NCI-H82 (cell line): ENCODE data around the gene BCAT1.
"Not testable (repeated sequence)": the region's sequence is repeated elsewhere in the genome, so short reads cannot be mapped to it uniquely, and the experiment has no call there.

Source experiments
- DNase-seq: peaks from one replicate; lab custom pipeline; 2025; lab: John Stamatoyannopoulos, UW

BCAT1 gene

DNA sequence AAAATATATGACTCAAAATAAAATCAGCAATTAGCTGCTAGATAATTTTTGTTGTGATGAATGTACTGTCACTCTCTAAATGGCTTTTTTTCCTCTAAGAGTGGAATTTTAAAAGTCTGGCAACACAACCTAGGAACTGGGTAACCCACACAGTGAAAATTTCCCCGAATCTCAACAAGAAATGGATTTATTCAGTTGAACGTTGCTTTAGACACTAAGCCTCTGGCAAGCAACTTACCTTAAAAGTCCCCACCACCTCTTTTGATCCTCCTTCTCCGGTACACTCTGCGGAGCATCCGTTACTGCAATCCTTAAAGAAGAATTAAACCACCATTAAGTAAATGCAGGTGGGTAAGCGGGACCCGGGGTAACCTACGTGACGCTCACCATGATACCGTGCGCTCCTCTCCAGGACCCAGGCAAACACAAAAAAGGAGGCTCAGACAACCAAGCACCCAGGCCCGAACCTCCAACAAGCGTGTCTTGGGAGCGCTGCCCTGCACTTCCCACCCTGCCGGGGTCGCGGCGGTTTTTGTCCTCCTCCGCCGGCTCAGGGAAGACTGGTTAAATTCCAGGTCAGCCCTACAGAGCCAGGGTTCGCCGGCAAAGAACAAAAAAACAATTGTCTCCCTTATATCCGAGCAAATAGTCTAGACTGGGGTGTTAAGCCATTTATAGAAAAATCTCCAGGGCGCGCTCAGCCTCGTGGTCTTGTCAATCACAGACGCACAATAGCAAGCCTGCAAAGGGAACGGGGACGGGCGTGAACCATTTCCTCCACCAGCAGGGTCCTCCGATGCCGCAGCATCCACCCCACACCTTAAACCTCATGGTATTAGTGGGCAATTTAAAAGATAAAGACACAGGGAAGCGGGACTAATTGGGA lies 47.1 kb downstream of the BCAT1 start:
- no peak for DNase-seq

DNA sequence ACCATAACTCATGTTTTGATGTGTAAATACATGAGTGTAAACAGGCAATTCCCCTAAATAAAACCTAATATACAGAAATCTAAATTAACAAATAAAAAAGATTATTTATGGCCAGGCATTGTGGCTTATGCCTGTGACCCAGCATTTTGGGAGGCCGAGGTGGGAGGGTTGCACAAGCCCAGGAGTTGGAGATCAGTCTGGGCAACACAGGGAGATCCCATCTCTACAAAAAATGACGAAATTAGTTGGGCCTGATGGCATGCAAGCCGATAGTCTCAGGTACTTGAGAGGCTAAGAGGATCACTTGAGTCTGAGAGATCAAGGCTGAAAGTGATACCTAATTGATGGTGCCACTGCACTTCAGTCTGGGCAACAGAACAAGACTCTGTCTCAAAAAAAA lies 48.7 kb downstream of the BCAT1 start:
- DNase-seq = peak; percentile 20

DNA sequence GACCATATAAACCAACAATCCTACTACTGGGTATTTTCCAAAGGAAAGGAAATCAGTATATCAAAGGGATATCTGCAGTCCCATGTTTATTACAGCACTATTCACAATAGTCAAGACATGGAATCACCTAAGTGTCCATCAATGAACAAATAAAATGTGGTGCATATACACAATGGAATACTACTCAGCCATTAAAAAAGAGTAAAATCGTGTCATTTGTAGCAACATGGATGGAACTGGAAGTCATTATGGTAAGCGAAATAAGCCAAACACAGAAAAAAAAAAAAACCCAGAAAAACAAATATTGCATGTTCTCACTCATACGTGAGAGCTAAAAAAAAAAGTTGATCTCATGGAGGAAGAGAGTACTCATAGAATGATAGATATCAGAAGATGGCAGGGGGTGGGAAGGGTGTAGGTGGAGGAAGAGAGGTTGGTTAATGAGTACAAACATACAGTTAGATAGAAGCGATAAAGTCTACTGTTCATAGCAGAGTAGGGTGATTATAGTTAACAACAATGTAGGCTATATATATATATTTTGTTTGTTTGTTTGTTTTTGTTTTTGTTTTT lies 49.3 kb downstream of the BCAT1 start:
- DNase-seq = no peak

DNA sequence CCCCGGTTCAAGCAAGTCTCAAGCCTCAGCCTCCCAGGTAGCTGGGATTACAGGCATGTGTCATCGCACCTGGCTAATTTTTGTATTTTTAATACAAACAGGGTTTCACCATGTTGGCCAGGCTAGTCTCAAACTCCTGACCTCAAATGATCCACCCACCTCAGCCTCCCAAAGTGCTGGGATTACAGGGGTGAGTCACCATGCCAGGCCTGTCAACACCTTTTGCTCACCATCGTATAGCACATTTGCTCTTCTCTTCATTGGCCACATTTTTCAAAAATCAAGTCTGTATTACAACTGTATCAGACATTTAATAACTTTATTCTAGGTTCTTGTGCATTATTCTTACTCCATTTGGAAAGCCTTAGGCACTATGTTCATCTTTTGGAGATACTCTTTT lies 50.3 kb downstream of the BCAT1 start:
- DNase-seq = no peak

DNA sequence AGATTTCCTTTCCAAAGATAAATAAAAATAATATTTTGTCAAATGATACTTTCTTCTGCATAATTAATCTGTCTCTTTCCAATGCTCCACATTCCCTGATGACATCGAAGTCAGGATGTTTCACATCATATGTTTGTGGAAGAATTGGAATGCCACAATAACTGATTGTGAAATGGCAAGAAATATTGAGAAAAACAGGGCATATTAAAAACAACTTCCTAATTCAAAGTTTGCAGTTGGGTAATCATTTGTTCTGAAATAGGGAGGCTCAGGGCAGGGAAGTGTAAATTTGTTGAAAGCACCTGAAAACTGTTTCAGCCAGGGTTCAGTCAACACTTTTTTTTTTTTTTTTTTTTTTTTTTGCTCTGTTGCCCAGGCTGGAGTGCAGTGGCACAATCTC lies 50.7 kb downstream of the BCAT1 start:
- DNase-seq = no peak

DNA sequence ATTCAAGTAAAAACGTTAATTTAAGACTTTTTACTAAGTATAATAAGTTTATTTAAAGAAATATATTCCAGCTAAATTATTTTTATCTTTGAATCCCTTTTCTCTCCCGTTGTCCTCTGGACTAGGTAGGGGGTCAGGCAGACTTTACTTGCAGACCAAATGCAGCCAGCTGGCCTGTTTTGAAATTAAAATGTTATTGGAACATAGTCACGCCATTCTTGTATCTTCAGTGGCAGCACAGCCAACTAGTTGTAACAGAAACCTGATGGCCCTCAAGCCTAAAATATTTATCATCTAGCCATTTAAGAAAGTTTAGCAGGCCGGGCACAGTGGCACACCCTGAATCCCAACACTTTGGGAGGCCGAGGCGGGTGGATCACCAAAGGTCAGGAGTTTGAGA lies 52.7 kb downstream of the BCAT1 start:
- DNase-seq = no peak

DNA sequence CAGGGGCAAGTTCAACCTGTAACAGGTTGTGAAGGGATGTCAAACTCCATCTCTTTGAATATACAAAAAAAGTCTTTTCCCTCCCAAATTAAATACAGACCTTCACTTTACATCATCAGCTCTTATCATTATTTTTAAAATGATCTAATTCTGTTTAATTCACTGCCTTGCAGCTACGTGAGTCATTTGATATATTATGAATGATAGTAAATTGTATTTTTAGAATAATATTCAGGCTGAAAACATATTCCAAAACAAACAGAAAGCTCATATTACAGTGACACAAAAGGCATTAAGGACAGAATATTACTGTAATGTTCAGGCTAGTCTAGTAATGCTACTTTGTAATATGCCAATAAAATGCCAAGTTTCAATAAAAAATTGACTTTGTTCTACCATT lies 53.3 kb downstream of the BCAT1 start:
- no peak for DNase-seq

DNA sequence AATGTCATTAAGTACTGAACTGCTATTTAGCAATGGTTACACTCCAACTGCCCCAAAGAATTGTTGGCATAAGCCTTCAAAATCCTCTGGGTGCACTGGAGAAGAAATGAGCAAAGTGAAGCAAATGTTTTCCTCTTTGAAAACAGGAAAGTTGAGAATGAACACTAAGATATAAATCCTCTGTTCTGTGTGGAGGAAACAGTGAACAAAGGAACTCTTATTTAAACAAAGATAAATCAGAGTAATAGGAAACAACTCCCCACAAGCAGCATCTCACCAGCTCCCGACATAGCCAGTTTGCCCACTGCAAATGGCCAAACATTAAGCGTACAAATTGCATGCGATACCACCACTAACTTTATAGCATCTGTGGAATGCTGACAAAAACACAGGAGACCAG lies 54.0 kb downstream of the BCAT1 start:
- DNase-seq = no peak

DNA sequence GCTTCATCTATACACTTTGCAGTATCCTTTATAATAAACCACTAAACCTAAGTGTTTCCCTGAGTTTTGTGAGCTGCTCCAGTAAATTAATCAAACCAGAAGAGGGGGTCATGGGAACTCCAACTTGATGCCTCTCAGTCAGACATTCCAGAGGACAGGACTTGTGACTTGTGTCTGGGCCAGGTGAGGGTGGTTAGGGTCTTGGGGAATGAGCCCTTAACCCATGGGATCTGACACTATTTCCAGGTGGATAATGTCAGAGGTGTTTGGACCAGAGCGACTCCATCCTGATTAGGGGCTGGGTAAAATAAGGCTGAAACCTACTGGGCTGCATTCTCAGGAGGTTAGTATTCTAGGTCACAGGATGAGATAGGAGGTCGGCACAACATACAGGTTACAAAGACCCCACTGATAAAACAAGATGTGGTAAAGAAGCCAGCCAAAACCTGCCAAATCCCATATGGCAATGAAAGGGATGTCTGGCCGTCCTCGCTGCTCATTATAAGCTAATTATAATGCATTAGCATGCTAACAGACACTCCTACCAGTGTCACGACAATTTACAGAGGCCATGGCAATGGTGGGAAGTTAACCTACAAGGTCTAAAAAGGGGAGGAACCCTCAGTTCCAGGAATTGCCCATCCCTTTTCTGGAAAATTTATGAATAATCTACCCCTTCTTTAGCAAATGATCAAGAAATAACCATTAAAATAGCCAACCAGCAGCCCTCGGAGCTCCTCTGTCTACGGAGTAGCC lies 58.7 kb downstream of the BCAT1 start:
- no peak for DNase-seq

DNA sequence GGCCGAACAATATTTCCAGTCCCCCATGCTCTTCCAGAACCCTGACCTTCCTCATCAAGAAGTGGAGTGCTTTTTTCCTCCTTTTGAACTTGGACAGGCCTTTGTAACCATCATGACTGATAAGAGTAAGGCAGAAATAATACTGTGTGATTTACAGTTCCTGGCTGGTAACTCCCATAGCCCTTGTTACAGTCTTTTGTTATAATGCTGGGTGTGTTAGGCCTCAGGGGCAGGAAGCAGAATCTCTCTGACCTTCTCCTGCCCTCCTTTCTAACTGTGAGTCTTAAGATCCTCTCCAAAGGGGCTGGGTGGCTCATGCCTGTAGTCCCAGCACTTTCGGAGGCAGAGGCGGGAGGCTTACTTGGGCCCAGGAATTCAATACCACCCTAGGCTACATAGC lies 59.5 kb downstream of the BCAT1 start:
- no peak for DNase-seq

DNA sequence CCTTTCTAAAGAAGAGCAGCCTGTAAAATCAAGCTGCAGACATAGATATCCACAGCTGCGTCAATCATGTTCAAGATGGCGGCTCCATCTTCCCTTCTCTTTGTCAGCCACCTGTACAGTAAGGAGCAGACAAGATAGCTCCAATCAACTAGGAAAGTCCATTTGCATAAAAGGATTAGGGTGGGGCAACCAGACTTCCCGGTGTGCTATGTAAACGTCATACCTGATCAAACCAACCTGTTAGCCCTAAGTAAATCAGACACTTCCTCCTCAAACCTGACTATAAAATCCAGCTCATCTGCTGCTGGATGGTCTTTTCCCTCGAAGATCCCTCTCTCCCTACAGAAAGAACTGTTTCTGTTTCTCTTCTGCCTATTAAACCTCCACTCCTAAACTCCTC lies 60.1 kb downstream of the BCAT1 start:
- no peak for DNase-seq

DNA sequence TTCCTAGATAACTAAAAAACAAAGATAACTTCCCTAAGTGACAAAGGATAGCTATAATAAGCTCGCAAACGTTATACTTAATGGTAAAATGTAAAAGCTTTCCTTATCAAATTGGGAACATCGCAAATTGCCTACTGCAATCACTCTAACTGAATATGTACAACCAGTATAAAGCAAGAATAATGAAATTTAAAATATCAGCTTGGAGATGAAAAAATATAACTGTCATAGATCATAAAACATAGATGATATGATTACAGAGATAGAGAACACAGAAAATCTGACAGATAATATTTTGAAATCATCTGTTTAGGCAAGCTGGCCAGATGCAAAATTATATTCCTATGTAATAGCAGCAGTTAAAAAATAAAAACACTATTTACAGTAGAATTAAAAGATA lies 64.0 kb downstream of the BCAT1 start:
- DNase-seq = no peak

DNA sequence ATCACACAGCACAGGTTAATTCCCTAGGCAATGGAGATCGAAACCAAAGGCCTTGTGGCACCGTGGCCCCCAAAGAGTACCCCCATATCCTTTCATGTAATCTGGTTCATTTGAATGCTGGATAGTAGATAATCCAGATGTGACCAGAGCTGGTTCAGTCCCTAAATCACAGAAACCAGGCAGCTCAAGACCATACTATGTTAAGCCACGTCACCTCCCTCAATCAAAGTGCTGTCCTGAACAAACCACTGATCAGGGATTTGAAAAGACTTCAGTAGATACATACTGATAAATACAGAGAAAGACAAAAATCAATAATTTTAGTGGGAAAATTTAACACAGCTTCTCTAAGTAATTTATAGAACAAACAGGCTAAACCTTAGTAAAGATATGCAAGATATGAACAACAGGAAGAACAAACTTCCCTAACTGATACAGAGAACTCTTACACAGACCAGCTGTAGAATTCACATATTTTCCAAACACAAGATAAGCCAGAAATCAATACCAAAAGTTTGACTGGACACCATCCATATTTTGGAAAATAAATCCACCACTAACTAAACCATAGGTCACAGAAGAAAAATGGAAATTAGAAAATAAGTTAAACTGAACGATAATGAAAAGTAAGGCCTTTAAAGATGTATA lies 67.1 kb downstream of the BCAT1 start:
- no peak for DNase-seq

DNA sequence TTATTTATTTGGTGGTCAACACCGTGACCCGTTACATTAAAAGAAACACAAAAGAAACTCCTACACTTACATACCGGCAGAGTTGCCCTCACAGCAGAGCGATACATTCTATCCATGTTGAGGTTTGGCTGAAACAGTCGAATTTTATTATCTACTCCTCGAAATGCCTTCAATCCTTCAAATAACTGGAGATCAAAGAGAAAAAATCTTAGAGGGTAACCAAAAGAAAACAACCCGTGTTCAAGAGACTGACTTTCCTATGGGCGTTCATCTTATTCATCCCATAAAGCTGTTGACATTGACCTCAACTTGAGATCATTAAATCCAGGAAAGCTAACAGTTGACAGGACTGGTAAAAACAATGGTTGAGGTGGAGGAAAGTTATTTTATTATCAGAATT lies 67.7 kb downstream of the BCAT1 start:
- no peak for DNase-seq

DNA sequence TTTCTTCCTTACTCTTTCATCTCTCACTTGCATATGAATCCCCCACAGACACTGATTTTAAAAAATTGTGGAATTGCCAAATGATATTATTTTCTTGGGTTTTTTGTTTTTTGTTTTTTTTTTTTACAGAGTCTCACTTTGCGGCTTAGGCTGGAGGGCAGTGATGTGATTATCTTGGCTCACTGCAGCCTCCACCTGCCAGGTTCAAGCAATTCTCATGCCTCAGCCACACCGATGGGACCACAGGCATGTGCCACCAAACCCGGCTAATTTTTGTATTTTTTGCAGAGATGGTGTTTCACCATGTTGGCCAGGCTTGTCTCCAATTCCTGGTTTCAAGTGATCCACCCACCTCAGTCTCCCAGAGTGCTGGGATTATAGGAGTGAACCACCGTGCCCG lies 68.2 kb downstream of the BCAT1 start:
- no peak for DNase-seq

DNA sequence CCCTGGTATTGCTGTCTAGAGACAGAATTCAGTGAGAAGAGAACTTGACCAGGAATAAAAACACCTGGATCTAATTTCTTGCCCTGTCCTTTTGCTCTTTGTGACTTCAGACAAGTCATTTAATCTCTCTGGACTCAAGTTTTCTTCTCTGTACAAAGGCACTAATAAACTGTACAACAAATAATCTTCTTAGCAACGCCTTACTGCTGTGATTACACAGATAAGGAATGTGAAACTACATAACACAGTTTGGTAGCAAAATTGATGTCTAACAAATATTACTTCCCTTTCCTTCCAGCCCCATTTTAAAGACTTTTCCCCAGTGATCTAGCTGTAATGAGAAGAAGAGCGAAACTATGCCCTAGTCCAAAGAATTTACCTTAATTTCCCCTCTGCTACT lies 69.3 kb downstream of the BCAT1 start:
- DNase-seq = no peak

DNA sequence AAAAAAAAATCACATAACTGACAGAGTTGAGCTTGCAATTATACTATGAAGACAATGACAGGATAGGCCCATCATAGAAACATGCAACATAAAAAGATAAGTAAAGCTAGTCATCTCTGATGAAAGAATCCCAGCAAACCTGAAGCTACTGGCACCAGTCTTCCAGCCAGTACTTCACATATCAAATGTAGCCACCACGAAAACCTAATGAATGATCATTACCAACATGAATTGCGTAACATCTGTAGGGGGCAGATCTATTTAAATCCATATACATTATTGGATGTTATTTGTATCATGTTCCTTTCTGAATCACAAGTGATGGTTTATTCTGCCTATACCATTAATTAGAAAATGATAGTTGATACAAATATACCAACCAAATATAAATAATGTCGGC lies 73.9 kb downstream of the BCAT1 start:
- DNase-seq = no peak

DNA sequence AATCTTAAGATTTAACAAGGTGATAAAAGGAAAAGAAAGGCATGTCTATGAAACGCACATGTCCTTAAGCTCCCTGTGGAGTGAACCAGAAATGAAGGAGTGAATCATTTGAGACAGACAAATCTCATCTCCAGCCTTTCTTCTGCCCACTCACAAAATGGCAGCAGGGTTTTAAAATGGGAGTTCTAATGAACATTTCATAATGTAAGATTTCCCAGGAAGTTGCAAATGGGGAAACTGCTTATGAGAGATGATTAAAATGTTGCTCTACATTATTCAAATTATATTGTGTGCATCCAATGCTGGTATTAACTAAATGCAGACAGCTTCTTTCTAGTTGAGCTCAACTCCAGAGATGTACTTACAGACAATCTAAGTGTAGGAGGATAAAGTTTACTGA lies 76.7 kb downstream of the BCAT1 start:
- no peak for DNase-seq

DNA sequence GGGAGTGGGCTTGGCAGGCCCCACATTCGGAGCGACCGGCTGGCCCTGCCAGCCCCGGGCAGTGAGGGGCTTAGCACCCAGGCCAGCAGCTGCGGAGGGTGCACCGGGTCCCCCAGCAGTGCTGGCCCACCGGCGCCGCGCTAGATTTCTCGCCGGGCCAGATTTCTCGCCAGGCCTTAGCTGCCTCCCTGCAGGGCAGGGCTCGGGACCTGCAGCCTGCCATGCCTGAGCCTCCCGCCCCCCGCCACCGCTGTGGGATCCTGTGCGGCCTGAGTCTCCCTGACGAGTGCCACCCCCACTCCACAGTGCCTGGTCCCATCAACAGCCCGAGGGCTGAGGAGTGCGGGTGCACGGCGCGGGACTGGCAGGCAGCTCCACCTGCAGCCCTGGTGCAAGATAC lies 82.8 kb downstream of the BCAT1 start:
- DNase-seq = not testable (repeated sequence)

DNA sequence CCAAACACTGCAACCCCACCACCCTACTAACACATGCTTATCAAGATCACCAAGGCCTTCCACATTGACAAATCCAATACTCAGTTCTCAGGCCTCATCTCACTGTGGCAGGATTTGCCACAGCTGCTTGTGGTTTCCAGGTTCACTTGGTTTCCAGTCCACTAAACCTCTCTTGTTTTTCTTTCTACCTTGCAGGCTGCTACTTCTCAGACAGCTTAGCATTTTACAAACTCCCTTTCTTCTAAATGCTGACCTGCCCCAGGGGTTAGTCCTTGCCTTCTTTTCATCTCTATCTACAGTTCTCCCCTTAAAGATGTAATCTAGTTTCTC lies 84.1 kb downstream of the BCAT1 start:
- DNase-seq = no peak

DNA sequence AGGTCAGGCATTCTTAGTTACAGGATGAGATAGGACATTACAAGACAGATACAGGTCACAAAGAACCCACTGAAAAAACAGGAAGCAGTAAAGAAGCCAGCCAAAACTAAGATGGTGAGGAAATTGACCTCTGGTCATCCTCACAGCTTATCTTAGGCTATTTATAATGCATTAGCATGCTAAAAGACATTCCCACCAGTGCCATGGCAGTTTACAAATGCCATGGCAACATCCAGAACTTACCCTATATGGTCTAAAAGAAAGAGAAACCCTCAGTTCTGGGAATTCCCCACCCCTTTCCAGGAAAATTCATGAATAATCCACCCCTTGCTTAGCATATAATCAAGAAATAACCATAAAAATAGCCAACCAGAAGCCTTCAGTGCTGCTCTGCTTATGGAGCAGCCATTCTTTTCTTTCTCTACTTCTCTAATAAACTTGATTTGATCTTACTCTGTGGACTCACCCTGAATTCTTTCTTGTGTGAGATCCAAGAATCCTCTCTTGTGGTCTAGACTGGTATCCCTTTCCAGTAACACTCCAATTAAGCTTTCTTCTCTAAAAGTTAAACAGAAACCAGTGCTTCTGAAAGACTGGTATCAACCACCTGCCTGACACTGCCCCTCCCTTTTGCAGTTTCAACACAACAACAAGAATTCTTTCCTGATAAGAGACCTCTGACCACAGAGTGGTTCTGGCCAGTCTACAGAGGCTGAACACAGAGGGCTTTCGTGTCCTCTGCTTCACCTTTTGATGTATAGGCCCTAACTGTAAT lies 86.9 kb downstream of the BCAT1 start:
- no peak for DNase-seq

DNA sequence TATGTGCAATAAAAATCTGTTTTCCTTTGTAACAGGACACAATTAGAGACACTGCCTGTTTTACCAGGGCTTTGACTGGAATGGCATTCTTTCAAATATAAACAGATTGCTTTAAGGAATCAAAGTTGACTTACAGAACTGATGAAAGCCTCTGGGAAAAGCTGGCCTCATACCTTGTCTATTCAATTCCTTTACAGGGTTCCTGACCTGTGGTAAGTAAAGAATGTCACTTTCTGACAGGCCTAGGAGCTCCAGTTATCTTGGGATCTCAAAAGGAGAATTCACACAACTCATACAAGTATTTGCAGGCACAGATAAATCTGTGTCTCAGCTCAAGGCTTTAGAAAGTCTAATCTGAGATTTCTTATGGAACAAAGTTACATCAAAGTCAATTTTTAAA lies 88.4 kb downstream of the BCAT1 start:
- DNase-seq = no peak
